Osteoblast (primary cell): ENCODE results near the gene KCNQ1. TPM values are rescaled to one million over a fixed set of nuclear protein-coding genes. Genes with fewer than 3 reads are reported as not detected.

Source experiments
- DNase-seq: peaks from one replicate; pipeline ENCODE4 v3.0.0; 2011; ENCODE audit warnings: low spot score, mixed read lengths; ENCODE audit not compliant: insufficient read length; ENCODE audit errors: missing footprints
- H2AFZ ChIP-seq: 2 replicates; pipeline ENCODE4 v1.6.0; 2011; ENCODE audit warnings: mild to moderate bottlenecking, low read length
- H3K27ac ChIP-seq: 2 replicates; pipeline ENCODE4 v1.5.1; 2011; ENCODE audit warnings: mild to moderate bottlenecking, low read depth, low read length, moderate library complexity
- H3K27me3 ChIP-seq: 2 replicates; pipeline ENCODE4 v1.6.0; 2012; ENCODE audit warnings: mild to moderate bottlenecking, control low read depth, inconsistent platforms, low read length, moderate library complexity; ENCODE audit not compliant: insufficient read depth
- H3K36me3 ChIP-seq: 2 replicates; pipeline ENCODE4 v1.5.1; 2011; ENCODE audit warnings: mild to moderate bottlenecking, low read length, control low read depth, moderate library complexity; ENCODE audit not compliant: insufficient read depth
- H3K4me1 ChIP-seq: 2 replicates; pipeline ENCODE4 v1.5.1; 2011; ENCODE audit warnings: mild to moderate bottlenecking, low read length, control low read depth, moderate library complexity; ENCODE audit not compliant: insufficient read depth
- H3K4me2 ChIP-seq: 2 replicates; pipeline ENCODE4 v1.6.0; 2011; ENCODE audit warnings: mild to moderate bottlenecking, low read length; ENCODE audit not compliant: insufficient read depth
- H3K4me3 ChIP-seq: fragments of 200-600 bp; sonication (generic); 3 replicates; pipeline ENCODE4 v1.5.1; 2012; ENCODE audit warnings: mild to moderate bottlenecking, low read length, inconsistent platforms; ENCODE audit not compliant: insufficient read depth
- H3K79me2 ChIP-seq: 2 replicates; pipeline ENCODE4 v1.6.0; 2012; ENCODE audit warnings: mild to moderate bottlenecking, low read length, control low read depth, inconsistent platforms; ENCODE audit not compliant: insufficient read depth
- H3K9me3 ChIP-seq: 2 replicates; pipeline ENCODE4 v1.5.1; 2011; ENCODE audit warnings: low read depth, low read length, control low read depth
- H4K20me1 ChIP-seq: 2 replicates; pipeline ENCODE4 v1.6.0; 2012; ENCODE audit warnings: mild to moderate bottlenecking, low read length, control low read depth; ENCODE audit not compliant: insufficient read depth
- CTCF ChIP-seq: IDR thresholded peaks from 2 replicates; pipeline ENCODE4 v1.5.1; 2011; ENCODE audit warnings: mild to moderate bottlenecking, low read depth, low read length, moderate library complexity; ENCODE audit errors: extremely low read depth
- total RNA-seq: library from RNA; depleted of rRNA; stranded (reverse); fragments of >200 nt; gene quantifications from 2 replicates; pipeline ENCODE4 v1.2.3, GENCODE V29; 2012

Gene KCNQ1
- total RNA-seq, 1 donor = not detected

GRCh38 chr11:2651054-2651617, 206.3 kb downstream of the KCNQ1 start:
- Histone ChIP-seq H3K9me3 (peaks cover 21% of the 10 kb centered on the region), H3K4me3 (no peak overlapping the region)
- no peak for DNase-seq

GRCh38 chr11:2651826-2652271, 207.0 kb downstream of the KCNQ1 start:
- Histone ChIP-seq H4K20me1 (no peaks in the 10 kb centered on the region), H3K79me2 (no peaks in the 10 kb centered on the region), H3K9me3 (peaks cover 21% of the 10 kb centered on the region), H3K4me3 (no peak overlapping the region), H3K4me1 (no peaks in the 10 kb centered on the region), H3K36me3 (no peaks in the 10 kb centered on the region), H3K27ac (no peak overlapping the region), H3K4me2 (no peak overlapping the region), H2AFZ (no peak overlapping the region), H3K27me3 (no peaks in the 10 kb centered on the region)
- no peak for TF ChIP-seq CTCF
- peak; percentile 44 for DNase-seq

More at GRCh38 chr11:2651054-2651617, 206.3 kb downstream of the KCNQ1 start:
- Histone ChIP-seq H3K4me1 (no peaks in the 10 kb centered on the region), H3K27me3 (no peaks in the 10 kb centered on the region), H4K20me1 (no peaks in the 10 kb centered on the region), H3K27ac (no peak overlapping the region), H3K79me2 (no peaks in the 10 kb centered on the region), H2AFZ (no peak overlapping the region), H3K4me2 (no peak overlapping the region), H3K36me3 (no peaks in the 10 kb centered on the region)
- no peak for TF ChIP-seq CTCF

- Histone ChIP-seq H3K27ac (no peak overlapping the region), H3K4me3 (no peak overlapping the region), H3K27me3 (no peaks in the 10 kb centered on the region), H3K9me3 (peaks cover 21% of the 10 kb centered on the region), H3K4me1 (no peaks in the 10 kb centered on the region), H3K79me2 (no peaks in the 10 kb centered on the region), H3K36me3 (no peaks in the 10 kb centered on the region), H2AFZ (no peak overlapping the region), H4K20me1 (no peaks in the 10 kb centered on the region), H3K4me2 (no peak overlapping the region)
- TF ChIP-seq CTCF = no peak
- peak; percentile 53 for DNase-seq
Observed at GRCh38 chr11:2652333-2653197, 207.8 kb downstream of the KCNQ1 start.

- Histone ChIP-seq H3K9me3 (peaks cover 23% of the 10 kb centered on the region), H3K27ac (no peak overlapping the region)
Observed at GRCh38 chr11:2653198-2653551, 208.4 kb downstream of the KCNQ1 start.

More at GRCh38 chr11:2653198-2653551, 208.4 kb downstream of the KCNQ1 start:
- no peak overlapping the region for H3K4me2 ChIP-seq
- no peak overlapping the region for H2AFZ ChIP-seq
- H3K4me1 ChIP-seq = no peaks in the 10 kb centered on the region
- H4K20me1 ChIP-seq = no peaks in the 10 kb centered on the region
- H3K4me3 ChIP-seq = no peak overlapping the region
- no peak for DNase-seq
- H3K36me3 ChIP-seq = no peaks in the 10 kb centered on the region
- H3K27me3 ChIP-seq = no peaks in the 10 kb centered on the region
- H3K79me2 ChIP-seq = no peaks in the 10 kb centered on the region
- TF ChIP-seq CTCF = no peak
